SJSA1 (cell line): ENCODE measurements around the gene SLC2A13. TPM values are rescaled to one million over a fixed set of nuclear protein-coding genes. Genes with fewer than 3 reads are reported as not detected.
"Not testable (repeated sequence)": the region's sequence is repeated elsewhere in the genome, so short reads cannot be mapped to it uniquely, and the experiment has no call there.

ENCODE experiments used
- DNase-seq, 2 experiments: peaks; one replicate each; pipeline ENCODE4 v3.0.0-alpha.2; 2015 to 2020; ENCODE audit warnings: low spot score in 2 of 2, low read depth in 1 of 2
- H3K27ac ChIP-seq: fragments of 250-450 bp; sonication (Bioruptor Pico); 2 replicates; pipeline ENCODE4 v1.5.1; 2020; ENCODE audit warnings: mild to moderate bottlenecking, moderate library complexity
- H3K27me3 ChIP-seq: fragments of 250-450 bp; sonication (Bioruptor Pico); replicated peaks from 2 replicates; pipeline ENCODE4 v1.5.1; 2020; ENCODE audit warnings: mild to moderate bottlenecking, moderate library complexity
- H3K36me3 ChIP-seq: fragments of 250-450 bp; sonication (Bioruptor Pico); 2 replicates; pipeline ENCODE4 v1.5.1; 2020; ENCODE audit warnings: mild to moderate bottlenecking
- H3K4me1 ChIP-seq: fragments of 250-450 bp; sonication (Bioruptor Pico); replicated peaks from 2 replicates; pipeline ENCODE4 v1.6.1; 2021; ENCODE audit warnings: mild to moderate bottlenecking
- H3K4me3 ChIP-seq: fragments of 250-450 bp; sonication (Bioruptor Pico); 2 replicates; pipeline ENCODE4 v1.5.1; 2020; ENCODE audit warnings: mild to moderate bottlenecking
- H3K9me3 ChIP-seq: fragments of 250-450 bp; sonication (Bioruptor Pico); replicated peaks from 2 replicates; pipeline ENCODE4 v1.5.1; 2020; ENCODE audit warnings: mild to moderate bottlenecking
- total RNA-seq: library from RNA; depleted of rRNA; stranded (reverse); fragments of >200 nt; shearing (Covaris generic); gene quantifications from 2 replicates; pipeline ENCODE4 v1.2.3, GENCODE V29; 2014

The SLC2A13 gene
- total RNA-seq, 1 experiment from 2014 or later, result 2.9 TPM

DNA sequence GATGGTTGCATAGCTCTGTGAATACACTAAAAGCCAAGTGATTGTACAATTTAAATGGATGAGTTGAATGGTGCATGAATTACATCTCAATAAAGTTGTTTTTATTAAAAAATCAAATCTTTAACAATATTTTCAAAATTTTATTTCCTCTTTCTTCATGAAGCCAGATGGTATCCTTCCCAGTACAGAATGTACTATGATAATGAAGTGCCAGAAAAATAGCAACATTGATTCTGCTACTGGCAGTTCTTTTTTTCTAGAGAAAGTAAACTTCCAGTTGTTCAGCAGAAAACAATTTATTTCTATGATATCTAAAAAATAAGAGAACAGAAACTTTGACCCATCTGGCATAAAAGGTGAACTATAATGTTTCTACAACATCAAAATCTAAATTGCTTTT lies 61.5 kb downstream of the SLC2A13 start:
- Histone ChIP-seq H3K27me3 (no peaks in the 10 kb centered on the region), H3K4me3 (no peak overlapping the region), H3K4me1 (no peaks in the 10 kb centered on the region), H3K27ac (no peak overlapping the region), H3K9me3 (no peaks in the 10 kb centered on the region), H3K36me3 (no peaks in the 10 kb centered on the region)
- no peak for DNase-seq

DNA sequence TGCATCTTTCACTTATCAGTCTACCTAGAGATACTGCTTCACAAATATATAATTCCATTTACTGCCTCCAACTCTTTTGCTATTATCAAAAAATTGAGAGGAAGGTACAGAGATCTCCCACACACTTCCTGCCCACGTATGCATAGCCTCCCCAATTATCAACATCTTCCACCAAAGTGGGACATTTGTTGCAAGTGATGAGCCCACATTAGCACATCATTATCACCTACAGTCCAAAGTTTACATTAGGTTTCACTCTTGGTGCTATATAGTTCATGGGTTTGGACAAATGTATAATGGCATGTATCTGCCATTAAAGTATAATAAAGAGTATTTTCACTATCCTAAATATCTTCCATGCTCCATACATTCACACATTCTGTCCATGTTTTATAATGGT lies 66.3 kb downstream of the SLC2A13 start:
- no peak for DNase-seq
- Histone ChIP-seq H3K27ac (no peak overlapping the region), H3K4me1 (no peaks in the 10 kb centered on the region), H3K9me3 (no peaks in the 10 kb centered on the region), H3K27me3 (no peaks in the 10 kb centered on the region), H3K4me3 (no peak overlapping the region), H3K36me3 (no peaks in the 10 kb centered on the region)

DNA sequence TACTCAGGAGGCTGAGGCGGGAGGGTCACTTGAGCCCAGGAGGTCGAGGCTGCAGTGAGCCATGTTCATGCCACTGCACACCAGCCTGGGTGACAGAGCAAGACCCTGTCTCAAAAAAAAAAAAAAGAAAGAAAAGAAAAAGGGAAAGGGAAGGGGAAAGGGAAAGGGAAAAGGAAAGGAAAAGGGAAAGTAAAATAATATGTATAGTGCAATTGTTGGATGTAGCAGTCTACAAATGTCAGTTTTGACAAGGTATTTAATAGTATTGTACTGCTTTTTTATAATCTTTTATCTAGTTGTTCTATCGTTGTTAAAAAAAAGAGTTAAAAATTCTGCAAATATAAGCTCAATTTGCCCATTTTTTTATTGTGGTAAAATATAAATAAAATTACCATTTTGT lies 67.3 kb downstream of the SLC2A13 start:
- Histone ChIP-seq H3K27me3 (no peaks in the 10 kb centered on the region), H3K4me3 (no peak overlapping the region), H3K4me1 (no peaks in the 10 kb centered on the region), H3K27ac (no peak overlapping the region), H3K9me3 (no peaks in the 10 kb centered on the region), H3K36me3 (no peaks in the 10 kb centered on the region)
- DNase-seq, result no peak

DNA sequence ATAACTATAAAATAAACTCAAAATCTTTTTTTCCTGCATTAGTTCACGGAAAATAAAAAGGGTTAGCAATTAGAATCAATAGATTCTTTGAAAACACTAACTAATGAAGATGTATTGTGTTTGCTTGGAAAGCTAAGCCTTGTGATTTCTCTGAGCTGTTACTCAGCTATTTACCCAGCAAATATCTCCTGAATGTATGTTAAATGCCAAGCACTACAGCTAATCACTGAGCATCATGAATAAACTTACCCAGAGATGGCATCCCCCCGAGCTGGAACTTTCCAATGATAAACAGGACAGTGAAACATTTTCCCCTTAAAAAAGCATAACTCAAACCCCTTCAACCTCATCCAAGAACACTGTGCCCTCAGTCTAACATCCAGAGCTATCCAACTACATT lies 71.2 kb downstream of the SLC2A13 start:
- DNase-seq, result no peak
- no peak overlapping the region for H3K4me3 ChIP-seq
- H3K36me3 ChIP-seq, result no peaks in the 10 kb centered on the region
- no peaks in the 10 kb centered on the region for H3K9me3 ChIP-seq
- no peak overlapping the region for H3K27ac ChIP-seq
- H3K4me1 ChIP-seq, result no peaks in the 10 kb centered on the region
- no peaks in the 10 kb centered on the region for H3K27me3 ChIP-seq

DNA sequence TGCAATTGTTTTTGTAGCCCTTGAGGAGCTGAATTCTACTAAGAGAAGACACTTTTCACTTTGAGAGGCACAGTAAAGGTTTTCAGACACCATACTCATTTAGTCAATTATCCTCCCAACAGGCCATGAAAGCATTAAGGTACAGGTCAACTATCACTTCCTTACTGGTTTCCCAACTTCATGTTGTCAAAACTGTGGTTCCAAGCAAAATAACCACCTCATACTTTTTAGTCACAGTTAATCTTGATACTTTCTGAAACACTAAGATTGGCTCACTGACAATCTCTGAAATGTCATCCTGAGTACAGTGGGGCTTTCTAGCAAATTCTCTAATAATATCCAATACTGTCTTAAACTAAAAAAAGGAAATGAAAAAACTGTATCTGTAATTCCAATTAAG lies 71.7 kb downstream of the SLC2A13 start:
- Histone ChIP-seq H3K9me3 (no peaks in the 10 kb centered on the region), H3K27me3 (no peaks in the 10 kb centered on the region), H3K36me3 (no peaks in the 10 kb centered on the region), H3K4me3 (no peak overlapping the region), H3K4me1 (no peaks in the 10 kb centered on the region), H3K27ac (no peak overlapping the region)
- no peak for DNase-seq

DNA sequence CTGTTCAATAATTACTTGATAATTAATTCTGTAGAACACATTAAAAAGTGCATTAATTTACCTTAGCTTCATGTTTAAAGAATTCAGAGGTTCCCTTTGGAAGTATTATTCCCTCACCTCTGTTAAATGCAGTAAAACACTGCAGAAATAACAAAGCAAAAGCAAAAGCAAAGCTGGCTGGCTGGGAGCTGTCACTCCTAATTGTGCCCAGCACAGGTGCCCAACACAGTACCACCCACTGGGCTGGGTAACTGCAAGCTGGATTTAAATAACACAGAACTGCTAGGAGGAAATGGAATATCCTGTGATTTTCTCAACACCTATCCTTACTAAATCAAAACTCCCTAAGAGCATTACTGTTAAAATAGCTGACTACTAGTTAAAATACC lies 72.6 kb downstream of the SLC2A13 start:
- H3K27ac ChIP-seq, result no peak overlapping the region
- no peaks in the 10 kb centered on the region for H3K4me1 ChIP-seq
- no peaks in the 10 kb centered on the region for H3K36me3 ChIP-seq
- no peak for DNase-seq
- H3K9me3 ChIP-seq, result no peaks in the 10 kb centered on the region
- H3K4me3 ChIP-seq, result no peak overlapping the region
- no peaks in the 10 kb centered on the region for H3K27me3 ChIP-seq

DNA sequence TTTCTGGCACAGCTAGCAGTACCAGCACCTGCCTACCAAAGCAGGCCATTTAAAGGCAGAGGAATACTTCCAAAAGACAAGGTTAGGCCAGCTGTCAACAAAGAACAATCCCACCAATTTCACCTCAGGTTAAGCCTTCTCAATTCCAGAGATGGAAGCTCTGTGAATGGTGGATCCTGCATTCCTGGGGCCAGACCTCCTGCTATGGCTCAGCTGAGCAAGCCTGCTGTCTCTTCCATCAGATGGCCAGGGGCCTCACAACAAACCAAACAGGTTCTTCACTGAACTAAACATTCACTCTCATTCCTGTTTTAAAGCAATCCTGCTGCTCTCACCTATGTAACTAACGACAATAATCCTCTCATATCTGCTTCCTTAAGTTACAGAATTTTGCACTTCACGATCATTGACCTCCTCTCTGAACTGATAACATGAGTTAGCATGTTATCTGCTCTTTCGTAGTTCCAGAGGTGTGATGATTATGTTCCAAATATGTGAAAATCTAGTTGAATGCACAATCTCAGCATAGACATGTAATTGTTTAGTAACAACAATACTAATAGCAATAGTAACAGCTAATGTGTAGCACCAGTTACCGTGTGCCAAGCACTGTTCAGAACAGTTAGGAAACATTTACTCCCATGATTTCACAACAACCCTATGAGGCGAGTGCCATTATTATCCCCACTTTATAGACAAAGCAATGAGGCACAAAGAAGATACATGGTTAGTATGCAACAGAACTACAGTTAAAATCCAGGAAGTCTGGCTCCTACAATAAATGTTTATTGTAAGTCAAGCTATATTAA lies 73.2 kb downstream of the SLC2A13 start:
- Histone ChIP-seq H3K4me3 (no peak overlapping the region), H3K9me3 (no peaks in the 10 kb centered on the region), H3K36me3 (no peaks in the 10 kb centered on the region), H3K4me1 (no peaks in the 10 kb centered on the region), H3K27me3 (no peaks in the 10 kb centered on the region), H3K27ac (no peak overlapping the region)
- DNase-seq, result no peak

DNA sequence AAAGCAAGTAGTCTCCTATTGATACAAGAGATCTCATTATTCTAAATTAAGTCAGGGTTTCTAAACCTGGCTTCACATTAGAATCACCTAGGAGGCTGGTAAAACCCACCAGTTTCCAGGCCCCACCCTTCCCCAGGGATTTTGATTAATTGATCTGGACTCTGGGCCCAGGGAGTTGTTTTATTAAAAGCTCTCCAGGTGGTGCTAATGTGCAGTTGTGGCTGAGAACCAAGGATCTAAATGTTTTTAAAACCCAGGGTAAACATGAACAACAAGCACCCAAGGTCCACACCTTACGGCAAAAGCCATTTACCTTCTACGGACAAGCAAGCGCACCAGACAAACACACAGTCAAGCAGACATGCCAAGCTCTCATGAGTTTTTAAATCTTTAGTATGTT lies 73.9 kb downstream of the SLC2A13 start:
- Histone ChIP-seq H3K36me3 (no peaks in the 10 kb centered on the region), H3K27me3 (no peaks in the 10 kb centered on the region), H3K27ac (no peak overlapping the region), H3K9me3 (no peaks in the 10 kb centered on the region), H3K4me1 (no peaks in the 10 kb centered on the region), H3K4me3 (no peak overlapping the region)
- no peak for DNase-seq

DNA sequence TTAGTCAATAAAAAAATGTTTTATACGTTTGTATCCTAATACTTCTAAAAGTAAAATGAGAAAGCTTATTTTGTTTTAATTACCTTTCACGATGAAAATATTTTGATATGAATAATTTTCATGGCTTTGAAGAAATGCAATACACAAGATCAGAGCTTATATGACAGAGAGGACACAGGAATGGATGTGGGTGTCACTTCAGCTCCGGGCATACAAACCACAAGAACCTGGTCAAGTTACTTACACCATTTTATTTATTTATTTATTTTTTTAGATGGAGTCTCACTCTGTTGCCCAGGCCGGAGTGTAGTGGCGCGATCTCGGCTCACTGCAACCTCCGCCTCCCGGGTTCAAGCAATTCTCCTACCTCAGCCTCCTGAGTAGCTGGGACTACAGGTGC lies 74.9 kb downstream of the SLC2A13 start:
- not testable (repeated sequence) for H3K9me3 ChIP-seq, H3K4me1 ChIP-seq, H3K27ac ChIP-seq, H3K36me3 ChIP-seq, DNase-seq, H3K4me3 ChIP-seq, H3K27me3 ChIP-seq

DNA sequence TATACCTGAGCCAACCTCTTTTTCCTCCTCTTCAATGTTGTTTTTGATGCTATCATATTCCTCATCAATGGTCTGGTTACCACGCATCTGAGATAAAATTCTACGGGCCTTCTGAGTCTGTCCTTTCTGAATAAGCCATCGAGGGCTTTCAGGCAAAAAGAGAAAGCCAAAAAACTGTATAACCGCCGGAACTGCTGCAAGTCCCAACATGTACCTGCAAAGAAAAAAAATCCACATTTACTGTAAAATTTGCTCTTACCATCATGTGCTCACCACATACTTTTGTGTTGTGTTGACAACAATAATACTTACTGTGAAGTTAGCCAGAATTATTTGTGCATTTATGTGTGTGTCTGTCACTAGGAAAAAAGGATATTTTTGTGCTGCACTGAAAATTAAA lies 77.6 kb downstream of the SLC2A13 start:
- H3K36me3 ChIP-seq, result no peaks in the 10 kb centered on the region
- no peaks in the 10 kb centered on the region for H3K27me3 ChIP-seq
- H3K4me1 ChIP-seq, result no peaks in the 10 kb centered on the region
- no peak overlapping the region for H3K4me3 ChIP-seq
- no peaks in the 10 kb centered on the region for H3K9me3 ChIP-seq
- DNase-seq, result no peak
- no peak overlapping the region for H3K27ac ChIP-seq

DNA sequence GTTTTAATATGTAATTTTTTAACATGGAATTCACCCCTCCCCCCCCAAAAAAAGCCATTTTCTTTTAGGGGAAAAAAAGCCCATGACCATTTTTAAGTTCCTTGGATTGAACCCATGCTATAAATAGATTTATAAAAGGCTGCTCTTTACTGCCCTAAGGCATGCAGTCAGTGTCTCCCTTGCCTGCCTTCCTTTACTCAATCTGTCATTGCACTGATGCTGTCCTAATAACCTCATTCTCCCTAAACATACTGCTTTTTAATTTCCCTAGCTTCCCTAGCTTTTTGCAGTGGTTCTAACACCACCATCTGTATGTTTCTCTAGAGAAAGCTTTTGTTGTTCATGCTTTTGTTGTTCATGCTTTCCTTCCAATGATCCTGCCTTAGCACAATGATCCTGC lies 83.0 kb downstream of the SLC2A13 start:
- Histone ChIP-seq H3K9me3 (no peaks in the 10 kb centered on the region), H3K27ac (no peak overlapping the region), H3K27me3 (no peaks in the 10 kb centered on the region), H3K36me3 (no peaks in the 10 kb centered on the region), H3K4me3 (no peak overlapping the region), H3K4me1 (no peaks in the 10 kb centered on the region)
- no peak for DNase-seq

DNA sequence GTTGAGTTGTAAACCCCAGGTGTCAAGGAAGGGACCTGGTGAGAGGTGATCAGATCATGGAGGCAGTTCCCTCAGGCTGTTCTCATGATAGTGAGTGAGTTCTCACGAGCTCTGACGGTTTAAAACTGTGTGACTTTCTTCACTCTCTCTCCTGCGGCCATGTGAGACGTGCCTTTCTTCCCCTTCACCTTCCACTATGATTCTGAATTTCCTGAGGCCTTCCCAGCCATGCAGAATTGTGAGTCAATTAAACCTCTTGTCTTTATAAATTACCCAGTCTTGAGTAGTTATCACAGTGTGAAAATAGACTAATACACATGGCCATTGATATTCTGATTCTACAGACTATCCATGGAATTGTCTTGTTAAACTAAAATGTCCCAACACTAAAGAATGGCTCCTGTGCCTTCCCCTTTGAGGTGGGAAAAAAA lies 85.6 kb downstream of the SLC2A13 start:
- Histone ChIP-seq H3K27ac (no peak overlapping the region), H3K4me3 (no peak overlapping the region), H3K27me3 (no peaks in the 10 kb centered on the region), H3K4me1 (no peaks in the 10 kb centered on the region), H3K36me3 (no peaks in the 10 kb centered on the region), H3K9me3 (no peaks in the 10 kb centered on the region)
- no peak for DNase-seq

DNA sequence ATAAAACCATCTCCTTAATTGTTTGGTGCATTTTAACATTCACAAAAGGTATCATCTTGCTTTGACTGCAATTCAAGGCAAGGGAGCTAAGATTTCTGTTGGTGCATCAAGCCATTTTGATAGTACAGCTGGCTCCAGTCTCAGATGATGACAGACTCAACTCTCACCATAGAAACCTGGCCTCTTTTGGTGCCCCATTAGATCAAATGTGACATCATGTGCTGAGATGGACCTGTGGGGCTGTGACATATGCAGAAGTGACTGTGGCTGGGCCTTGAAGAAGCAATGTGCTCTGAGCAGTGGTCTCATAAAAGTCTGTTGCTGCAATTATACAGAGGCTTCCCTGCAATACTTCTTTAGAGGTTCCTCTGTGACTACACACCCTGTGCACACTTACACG lies 88.4 kb downstream of the SLC2A13 start:
- H3K9me3 ChIP-seq, result no peaks in the 10 kb centered on the region
- H3K36me3 ChIP-seq, result no peaks in the 10 kb centered on the region
- no peak overlapping the region for H3K4me3 ChIP-seq
- no peak for DNase-seq
- H3K27ac ChIP-seq, result no peak overlapping the region
- H3K27me3 ChIP-seq, result no peaks in the 10 kb centered on the region
- H3K4me1 ChIP-seq, result no peaks in the 10 kb centered on the region

DNA sequence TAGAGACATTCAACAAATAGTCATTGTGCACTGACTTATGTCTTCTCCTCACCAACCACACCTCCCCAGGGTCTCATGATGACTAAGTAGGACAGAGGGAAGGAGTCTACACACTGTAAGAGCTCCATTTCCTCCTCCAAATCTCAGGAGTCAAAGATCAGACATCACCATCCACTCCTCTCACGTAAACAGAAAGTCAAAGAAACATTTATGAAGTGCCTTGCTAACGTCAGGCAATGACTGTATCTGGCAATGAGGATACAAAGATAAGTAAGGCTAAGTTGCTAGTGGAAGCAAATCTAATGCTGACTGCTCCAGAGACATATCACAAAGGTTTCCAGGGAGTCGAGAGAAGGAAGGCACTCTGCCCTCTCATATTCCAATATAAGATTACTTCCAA lies 88.9 kb downstream of the SLC2A13 start:
- no peak overlapping the region for H3K4me3 ChIP-seq
- H3K27ac ChIP-seq, result no peak overlapping the region
- H3K36me3 ChIP-seq, result no peaks in the 10 kb centered on the region
- H3K4me1 ChIP-seq, result no peaks in the 10 kb centered on the region
- no peak for DNase-seq
- H3K9me3 ChIP-seq, result no peaks in the 10 kb centered on the region
- no peaks in the 10 kb centered on the region for H3K27me3 ChIP-seq

DNA sequence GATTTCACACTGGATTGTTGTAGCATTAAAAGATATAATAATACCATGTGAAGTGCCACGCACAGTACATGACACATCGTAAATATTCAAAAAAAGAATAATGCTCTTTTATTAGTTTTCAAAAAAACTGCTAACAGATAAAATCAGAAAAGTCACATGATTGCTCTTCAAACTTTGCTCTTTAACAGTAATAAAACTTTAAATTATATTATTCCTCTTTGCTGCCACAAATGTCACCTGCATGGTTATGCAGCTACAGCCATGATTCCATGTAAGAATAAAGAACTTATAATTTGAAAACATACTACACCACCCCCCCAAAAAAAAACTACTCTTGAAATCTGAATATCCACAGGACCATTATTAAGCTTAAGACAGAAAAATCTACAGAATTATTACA lies 90.0 kb downstream of the SLC2A13 start:
- H3K27ac ChIP-seq, result no peak overlapping the region
- no peak for DNase-seq
- no peaks in the 10 kb centered on the region for H3K36me3 ChIP-seq
- H3K27me3 ChIP-seq, result no peaks in the 10 kb centered on the region
- H3K4me3 ChIP-seq, result no peak overlapping the region
- H3K9me3 ChIP-seq, result no peaks in the 10 kb centered on the region
- H3K4me1 ChIP-seq, result no peaks in the 10 kb centered on the region
